ENCODE results near the gene ERG.

- TF ChIP-seq CTCF (IDR thresholded peaks at IDR 0.05) = no peak
- no peak for TF ChIP-seq POLR2A (IDR thresholded peaks at IDR 0.05)
Observed at GRCh38 chr21:38533887-38534286, 35.6 kb upstream of the ERG start.
